Activated CD8-positive, alpha-beta memory T cell treated with anti-CD3 and anti-CD28 coated beads for 1 hour (primary cell): ENCODE measurements around the gene AK8.

Experiments used
- DNase-seq, 2 donors: peaks; one replicate each; pipeline ENCODE4 v3.0.0-alpha.2; 2020; ENCODE audit warnings: low read depth in 1 of 2; ENCODE audit errors: extremely low read depth in 1 of 2

The AK8 gene

GRCh38 chr9:132861666-132862065 is 16.4 kb downstream of the AK8 start:
- DNase-seq = no peak

- no peak for DNase-seq
Observed at GRCh38 chr9:132858751-132859150, 19.3 kb downstream of the AK8 start.

GRCh38 chr9:132857616-132858342 is 20.3 kb downstream of the AK8 start:
- no peak for DNase-seq

GRCh38 chr9:132857031-132857430 is 21.1 kb downstream of the AK8 start:
- DNase-seq = no peak

- DNase-seq = no peak
Observed at GRCh38 chr9:132855904-132856303, 22.2 kb downstream of the AK8 start.

- DNase-seq = no peak
Observed at GRCh38 chr9:132854832-132855231, 23.3 kb downstream of the AK8 start.

GRCh38 chr9:132853482-132853881 is 24.6 kb downstream of the AK8 start:
- no peak for DNase-seq

GRCh38 chr9:132849185-132849706 is 28.8 kb downstream of the AK8 start:
- no peak for DNase-seq

- no peak for DNase-seq
Observed at GRCh38 chr9:132846918-132847515, 31.1 kb downstream of the AK8 start.

- DNase-seq = no peak
Observed at GRCh38 chr9:132846109-132846917, 31.8 kb downstream of the AK8 start.

GRCh38 chr9:132842124-132843044 is 35.7 kb downstream of the AK8 start:
- DNase-seq = no peak

- no peak for DNase-seq
Observed at GRCh38 chr9:132840980-132841379, 37.1 kb downstream of the AK8 start.

- no peak for DNase-seq
Observed at GRCh38 chr9:132838291-132838690, 39.8 kb downstream of the AK8 start.

GRCh38 chr9:132837501-132838286 is 40.4 kb downstream of the AK8 start:
- no peak for DNase-seq

- no peak for DNase-seq
Observed at GRCh38 chr9:132834343-132834742, 43.7 kb downstream of the AK8 start.

GRCh38 chr9:132833550-132834121 is 44.4 kb downstream of the AK8 start:
- DNase-seq = no peak

GRCh38 chr9:132832171-132832881 is 45.8 kb downstream of the AK8 start:
- no peak for DNase-seq

- DNase-seq = no peak
Observed at GRCh38 chr9:132828201-132828770, 49.8 kb downstream of the AK8 start.
